ENCODE data around the gene ARFGAP3.

Gene ARFGAP3

GRCh38 chr22:42891696-42892095, 34.6 kb upstream of the ARFGAP3 start:
- H3K4me3 ChIP-seq (ENCODE audit: low read length, poor library complexity, severe bottlenecking) = no peak overlapping the region
- no peaks in the 10 kb centered on the region for H3K9me3 ChIP-seq (ENCODE audit: insufficient read depth, low read depth, low read length)
- peaks cover 8% of the 10 kb centered on the region; the same call in 1 of the 2 replicates for H3K79me2 ChIP-seq (ENCODE audit: insufficient read depth, low read length)
- no peaks in the 10 kb centered on the region for H3K27me3 ChIP-seq (ENCODE audit: insufficient read depth, low read length, poor library complexity, severe bottlenecking)
- H4K20me1 ChIP-seq (ENCODE audit: insufficient read depth, low read length, poor library complexity, severe bottlenecking) = peaks cover 10% of the 10 kb centered on the region
- no peak overlapping the region for H2AFZ ChIP-seq (ENCODE audit: low read length)
- H3K9me2 ChIP-seq (replicated peaks; ENCODE audit: low read depth, low read length) = no peaks in the 10 kb centered on the region
- H3K36me3 ChIP-seq (ENCODE audit: insufficient read depth, low read length) = peaks cover 63% of the 10 kb centered on the region; the same call in 1 of the 2 replicates
- no peak overlapping the region for H3K4me2 ChIP-seq (ENCODE audit: low read depth, low read length, poor library complexity, severe bottlenecking)
- H3K9ac ChIP-seq (ENCODE audit: low read depth, low read length, poor library complexity, severe bottlenecking) = no peak overlapping the region
- H3F3A ChIP-seq (ENCODE audit: low read depth) = peaks cover 3% of the 10 kb centered on the region; the same call in 1 of the 2 replicates
- peaks cover 10% of the 10 kb centered on the region for H3K4me1 ChIP-seq (ENCODE audit: insufficient read depth, low read length, poor library complexity, severe bottlenecking)
- TF ChIP-seq EZH2phosphoT487 (IDR thresholded peaks at IDR 0.05; ENCODE audit: borderline replicate concordance) (no peak), CTCF (conservative IDR thresholded peaks at IDR 0.05; ENCODE audit: low read length) (no peak)

DNA sequence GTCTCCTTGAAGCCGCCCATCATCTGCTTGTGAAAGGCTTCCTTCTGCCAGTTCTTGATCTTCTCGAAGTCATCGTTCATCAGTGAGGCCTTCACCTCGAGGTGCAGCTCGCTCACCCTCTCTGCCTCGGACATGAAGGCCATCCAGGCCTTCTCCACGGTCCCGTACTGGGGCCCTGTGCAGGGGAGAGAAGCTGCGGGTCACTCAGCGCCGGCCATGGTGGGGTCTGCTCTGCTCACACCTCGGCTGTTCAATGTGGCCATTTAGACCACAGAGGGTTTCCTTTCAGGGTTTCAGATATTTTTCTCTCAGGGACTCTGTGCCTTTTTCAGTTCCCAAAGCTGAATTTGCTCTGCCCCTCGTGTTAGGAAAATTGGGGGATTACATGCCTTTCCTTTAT, 33.9 kb upstream of the ARFGAP3 start:
- Histone ChIP-seq H3F3A (ENCODE audit: low read depth) (peaks cover 3% of the 10 kb centered on the region; the same call in 1 of the 2 replicates), H4K20me1 (ENCODE audit: insufficient read depth, low read length, poor library complexity, severe bottlenecking) (peaks cover 10% of the 10 kb centered on the region), H3K4me2 (ENCODE audit: low read depth, low read length, poor library complexity, severe bottlenecking) (no peak overlapping the region), H3K4me1 (ENCODE audit: insufficient read depth, low read length, poor library complexity, severe bottlenecking) (peaks cover 10% of the 10 kb centered on the region), H3K27me3 (ENCODE audit: insufficient read depth, low read length, poor library complexity, severe bottlenecking) (no peaks in the 10 kb centered on the region), H3K36me3 (ENCODE audit: insufficient read depth, low read length) (peaks cover 70% of the 10 kb centered on the region; the same call in 1 of the 2 replicates), H3K9ac (ENCODE audit: low read depth, low read length, poor library complexity, severe bottlenecking) (no peak overlapping the region), H2AFZ (ENCODE audit: low read length) (no peak overlapping the region), H3K4me3 (ENCODE audit: low read length, poor library complexity, severe bottlenecking) (no peak overlapping the region), H3K79me2 (ENCODE audit: insufficient read depth, low read length) (peaks cover 8% of the 10 kb centered on the region; the same call in 1 of the 2 replicates), H3K9me2 (replicated peaks; ENCODE audit: low read depth, low read length) (no peaks in the 10 kb centered on the region), H3K9me3 (ENCODE audit: insufficient read depth, low read depth, low read length) (no peaks in the 10 kb centered on the region)
- no peak for TF ChIP-seq CTCF (conservative IDR thresholded peaks at IDR 0.05; ENCODE audit: low read length)
- no peak for TF ChIP-seq EZH2phosphoT487 (IDR thresholded peaks at IDR 0.05; ENCODE audit: borderline replicate concordance)

DNA sequence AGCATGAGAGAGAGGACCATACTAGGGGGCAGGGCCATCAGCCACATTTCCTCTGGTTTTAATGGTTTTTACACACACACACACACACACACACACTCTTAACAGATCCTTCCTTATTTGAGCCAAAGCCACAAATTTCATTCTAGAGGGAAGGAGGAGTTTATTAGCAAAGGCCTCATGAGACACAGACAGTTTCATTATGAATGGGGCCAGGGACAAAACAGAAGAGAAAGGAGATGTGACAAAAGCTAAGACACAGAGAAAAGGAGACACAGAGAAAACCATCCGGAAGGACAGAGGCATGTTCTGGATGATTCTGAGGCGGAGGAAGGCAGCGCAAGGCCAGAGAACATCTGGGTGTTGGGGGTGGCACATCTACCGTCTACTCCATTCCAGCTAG, 32.2 kb upstream of the ARFGAP3 start:
- no peak overlapping the region for H3K9ac ChIP-seq (ENCODE audit: low read depth, low read length, poor library complexity, severe bottlenecking)
- H3K9me3 ChIP-seq (ENCODE audit: insufficient read depth, low read depth, low read length) = no peaks in the 10 kb centered on the region
- H3K4me2 ChIP-seq (ENCODE audit: low read depth, low read length, poor library complexity, severe bottlenecking) = no peak overlapping the region
- H3K4me1 ChIP-seq (ENCODE audit: insufficient read depth, low read length, poor library complexity, severe bottlenecking) = no peaks in the 10 kb centered on the region
- no peaks in the 10 kb centered on the region for H3F3A ChIP-seq (ENCODE audit: low read depth)
- H3K79me2 ChIP-seq (ENCODE audit: insufficient read depth, low read length) = 0 out of 2 replicates have a peak, but pooled peaks cover 3% of the 10 kb centered on the region
- peaks cover 6% of the 10 kb centered on the region for H4K20me1 ChIP-seq (ENCODE audit: insufficient read depth, low read length, poor library complexity, severe bottlenecking)
- TF ChIP-seq CTCF (conservative IDR thresholded peaks at IDR 0.05; ENCODE audit: low read length) (no peak), EZH2phosphoT487 (IDR thresholded peaks at IDR 0.05; ENCODE audit: borderline replicate concordance) (no peak)
- no peaks in the 10 kb centered on the region for H3K9me2 ChIP-seq (replicated peaks; ENCODE audit: low read depth, low read length)
- H3K36me3 ChIP-seq (ENCODE audit: insufficient read depth, low read length) = peaks cover 87% of the 10 kb centered on the region; the same call in 1 of the 2 replicates
- H2AFZ ChIP-seq (ENCODE audit: low read length) = no peak overlapping the region
- H3K4me3 ChIP-seq (ENCODE audit: low read length, poor library complexity, severe bottlenecking) = no peak overlapping the region
- H3K27me3 ChIP-seq (ENCODE audit: insufficient read depth, low read length, poor library complexity, severe bottlenecking) = no peaks in the 10 kb centered on the region

All from Loucy (cell line).